Endodermal cell (in vitro differentiated cells): ENCODE measurements around the gene TBX15. TPM values are rescaled to one million over a fixed set of nuclear protein-coding genes. Genes with fewer than 3 reads are reported as not detected.

ENCODE experiments used
- DNase-seq: peaks from one replicate; pipeline ENCODE4 v3.0.0-alpha.2; 2017
- H3K27ac ChIP-seq: 2 replicates; pipeline ENCODE4 v1.5.1; 2013; ENCODE audit warnings: mild to moderate bottlenecking, low read depth, low read length, moderate library complexity
- H3K27me3 ChIP-seq: 2 replicates; pipeline ENCODE4 v1.6.1; 2013; ENCODE audit warnings: mild to moderate bottlenecking, low read length, moderate library complexity; ENCODE audit not compliant: insufficient read depth, control insufficient read depth, poor library complexity, severe bottlenecking
- H3K36me3 ChIP-seq: 2 replicates; pipeline ENCODE4 v1.7.0; 2013; ENCODE audit warnings: mild to moderate bottlenecking, low read length, moderate library complexity; ENCODE audit not compliant: control insufficient read depth, insufficient read depth
- H3K4me1 ChIP-seq: one replicate; pipeline ENCODE4 v1.7.0; 2013; ENCODE audit warnings: low read length; ENCODE audit not compliant: control insufficient read depth, insufficient read depth
- H3K4me3 ChIP-seq: 2 replicates; pipeline ENCODE4 v1.5.1; 2013; ENCODE audit warnings: mild to moderate bottlenecking, low read length, moderate library complexity
- H3K9ac ChIP-seq: 2 replicates; pipeline ENCODE4 v1.6.1; 2013; ENCODE audit warnings: mild to moderate bottlenecking, low read length, moderate library complexity; ENCODE audit not compliant: poor library complexity, severe bottlenecking; ENCODE audit errors: extremely low read depth
- H3K9me3 ChIP-seq: 2 replicates; pipeline ENCODE4 v1.6.1; 2013; ENCODE audit warnings: mild to moderate bottlenecking, low read length, moderate library complexity; ENCODE audit not compliant: control insufficient read depth
- H3K27ac Mint-ChIP-seq: 2 replicates; pipeline ENCODE4 v1.8.0; 2020; ENCODE audit warnings: mixed read lengths
- H3K27me3 Mint-ChIP-seq: 2 replicates; pipeline ENCODE4 v1.8.0; 2021; ENCODE audit warnings: mild to moderate bottlenecking, mixed read lengths; ENCODE audit not compliant: insufficient read depth
- H3K36me3 Mint-ChIP-seq: 2 replicates; pipeline ENCODE4 v1.8.0; 2020; ENCODE audit warnings: low read depth, mixed read lengths
- H3K4me1 Mint-ChIP-seq: 2 replicates; pipeline ENCODE4 v1.8.0; 2020; ENCODE audit warnings: mixed read lengths
- H3K4me3 Mint-ChIP-seq: 2 replicates; pipeline ENCODE4 v1.8.0; 2020; ENCODE audit warnings: mild to moderate bottlenecking, moderate library complexity, mixed read lengths
- H3K9me3 Mint-ChIP-seq: 2 replicates; pipeline ENCODE4 v1.8.0; 2020; ENCODE audit warnings: mild to moderate bottlenecking, mixed read lengths
- WGBS, 2 experiments: methylation state at CpG; one replicate each; pipeline versions ENCODE4 v1.1.5 to v1.1.7; 2013; ENCODE audit warnings: missing lambda C conversion rate in 2 of 2, mixed read lengths in 1 of 2; ENCODE audit not compliant: insufficient coverage in 1 of 2, insufficient read length in 1 of 2; 5-methylcytosine and 5-hydroxymethylcytosine counted together
- total RNA-seq, 2 donors: library from RNA; stranded (reverse); fragmentation: NEBNext Ultra II Directional in 1 of 2; extraction: Animal tissue kit (Norgen Biotek cat#: 25700) in 1 of 2; gene quantifications; 2 replicates in 1 of 2; 3 replicates in 1 of 2; pipeline ENCODE4 v1.2.1, GENCODE V29; 2021
- TF ChIP-seq, protein P1 (sequence below): fragments of 200-600 bp; sonication (generic); conservative IDR thresholded peaks from 2 replicates; pipeline ENCODE4 v1.5.0; 2021; ENCODE audit warnings: antibody characterized with exemption, mild to moderate bottlenecking

Gene TBX15
- total RNA-seq, 2 donors from 2014 or later = 0.09 TPM; not detected in 1

DNA sequence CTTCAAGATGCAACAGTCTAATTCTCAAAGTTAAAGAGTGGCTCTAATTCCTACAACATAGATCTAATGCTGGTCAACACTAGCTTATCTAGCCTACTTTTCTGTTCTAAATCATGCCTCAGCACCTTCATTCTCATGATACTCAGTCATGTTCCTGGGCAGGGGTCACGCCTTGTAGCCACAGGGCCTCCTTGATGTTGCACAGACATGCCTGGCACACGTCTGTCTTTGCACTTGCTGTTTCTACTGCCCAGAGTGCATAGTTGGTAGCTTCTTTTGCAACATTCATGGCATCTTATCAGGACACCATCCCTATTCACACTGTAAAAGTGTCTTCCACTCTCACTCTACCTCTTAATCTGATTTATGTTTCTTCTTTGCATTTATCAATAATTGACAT lies 76.6 kb downstream of the TBX15 start:
- no peaks in the 10 kb centered on the region for H3K36me3 ChIP-seq
- Mint-ChIP-seq H3K27ac (no peak overlapping the region), H3K9me3 (no peaks in the 10 kb centered on the region), H3K4me3 (no peak overlapping the region), H3K27me3 (peaks cover 42% of the 10 kb centered on the region), H3K4me1 (no peaks in the 10 kb centered on the region), H3K36me3 (no peaks in the 10 kb centered on the region)
- no peak overlapping the region for H3K27ac ChIP-seq
- no peaks in the 10 kb centered on the region for H3K9me3 ChIP-seq
- no peak overlapping the region for H3K4me3 ChIP-seq
- H3K27me3 ChIP-seq = peaks cover 72% of the 10 kb centered on the region
- TF ChIP-seq, protein P1, sequence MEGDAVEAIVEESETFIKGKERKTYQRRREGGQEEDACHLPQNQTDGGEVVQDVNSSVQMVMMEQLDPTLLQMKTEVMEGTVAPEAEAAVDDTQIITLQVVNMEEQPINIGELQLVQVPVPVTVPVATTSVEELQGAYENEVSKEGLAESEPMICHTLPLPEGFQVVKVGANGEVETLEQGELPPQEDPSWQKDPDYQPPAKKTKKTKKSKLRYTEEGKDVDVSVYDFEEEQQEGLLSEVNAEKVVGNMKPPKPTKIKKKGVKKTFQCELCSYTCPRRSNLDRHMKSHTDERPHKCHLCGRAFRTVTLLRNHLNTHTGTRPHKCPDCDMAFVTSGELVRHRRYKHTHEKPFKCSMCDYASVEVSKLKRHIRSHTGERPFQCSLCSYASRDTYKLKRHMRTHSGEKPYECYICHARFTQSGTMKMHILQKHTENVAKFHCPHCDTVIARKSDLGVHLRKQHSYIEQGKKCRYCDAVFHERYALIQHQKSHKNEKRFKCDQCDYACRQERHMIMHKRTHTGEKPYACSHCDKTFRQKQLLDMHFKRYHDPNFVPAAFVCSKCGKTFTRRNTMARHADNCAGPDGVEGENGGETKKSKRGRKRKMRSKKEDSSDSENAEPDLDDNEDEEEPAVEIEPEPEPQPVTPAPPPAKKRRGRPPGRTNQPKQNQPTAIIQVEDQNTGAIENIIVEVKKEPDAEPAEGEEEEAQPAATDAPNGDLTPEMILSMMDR = no peak
- no peak for DNase-seq
- no peaks in the 10 kb centered on the region for H3K4me1 ChIP-seq
- WGBS, 2 experiments = 88 to 100% methylated on average over 2 of the region's 2 CpGs
- no peak overlapping the region for H3K9ac ChIP-seq

DNA sequence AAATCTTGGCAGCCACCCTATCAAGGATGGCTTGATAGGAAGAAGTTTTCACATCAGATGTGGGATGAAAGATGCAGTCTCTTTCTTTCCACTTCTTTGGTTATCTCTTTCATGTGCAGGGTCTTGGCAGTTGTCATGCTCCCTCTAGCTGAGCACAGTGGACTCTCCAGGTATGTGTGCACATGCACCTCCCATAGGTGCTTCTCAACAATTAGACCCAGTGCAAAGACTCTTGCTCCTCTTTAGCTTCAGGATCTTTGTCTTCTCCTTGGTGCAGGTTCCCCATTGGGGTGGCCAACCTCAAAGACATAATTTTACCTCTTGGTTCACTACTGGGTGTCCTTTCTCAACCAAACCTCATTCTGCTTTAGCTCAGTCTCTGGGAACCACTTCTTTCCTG lies 80.7 kb downstream of the TBX15 start:
- no peaks in the 10 kb centered on the region for H3K4me1 Mint-ChIP-seq
- TF ChIP-seq, protein P1 = peak; percentile 25

DNA sequence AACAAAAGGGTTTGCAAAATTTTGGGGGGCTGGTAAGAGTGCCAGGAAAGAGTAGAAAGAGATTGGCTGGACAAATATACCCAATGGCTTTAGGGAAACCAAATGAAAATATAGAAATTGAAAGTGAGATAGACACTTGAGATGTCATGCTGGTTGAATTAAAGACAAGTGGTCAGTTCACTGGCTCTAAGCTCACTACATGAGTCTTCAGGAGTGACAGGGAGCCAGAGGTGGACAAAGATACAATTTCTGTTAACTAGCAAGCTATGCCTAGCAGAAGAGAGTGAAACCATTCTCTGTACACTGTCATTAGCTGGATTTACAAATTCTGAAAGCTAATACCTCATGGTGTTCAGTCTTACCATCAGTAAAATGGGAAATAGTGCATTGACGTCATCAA lies 82.5 kb downstream of the TBX15 start:
- no peak overlapping the region for H3K4me3 ChIP-seq
- H3K9me3 ChIP-seq = no peaks in the 10 kb centered on the region
- TF ChIP-seq, protein P1 = no peak
- Mint-ChIP-seq H3K4me1 (no peaks in the 10 kb centered on the region), H3K27ac (no peak overlapping the region), H3K4me3 (no peak overlapping the region), H3K27me3 (peaks cover 30% of the 10 kb centered on the region), H3K36me3 (no peaks in the 10 kb centered on the region), H3K9me3 (no peaks in the 10 kb centered on the region)
- 81 to 89% methylated on average over 1 of the region's 1 CpG for WGBS, 2 experiments
- peaks cover 38% of the 10 kb centered on the region for H3K27me3 ChIP-seq
- no peak overlapping the region for H3K27ac ChIP-seq
- H3K4me1 ChIP-seq = no peaks in the 10 kb centered on the region
- H3K36me3 ChIP-seq = no peaks in the 10 kb centered on the region
- no peak for DNase-seq
- no peak overlapping the region for H3K9ac ChIP-seq

More for the DNA sequence above, 80.7 kb downstream of the TBX15 start:
- peaks cover 39% of the 10 kb centered on the region for H3K27me3 Mint-ChIP-seq
- no peak overlapping the region for H3K27ac Mint-ChIP-seq
- H3K36me3 ChIP-seq = no peaks in the 10 kb centered on the region
- no peak for DNase-seq
- H3K36me3 Mint-ChIP-seq = no peaks in the 10 kb centered on the region
- H3K27ac ChIP-seq = no peak overlapping the region
- H3K9ac ChIP-seq = no peak overlapping the region
- no peak overlapping the region for H3K4me3 Mint-ChIP-seq
- H3K9me3 Mint-ChIP-seq = no peaks in the 10 kb centered on the region
- H3K4me1 ChIP-seq = no peaks in the 10 kb centered on the region
- H3K27me3 ChIP-seq = peaks cover 51% of the 10 kb centered on the region
- no peak overlapping the region for H3K4me3 ChIP-seq
- no peaks in the 10 kb centered on the region for H3K9me3 ChIP-seq
